ENCODE measurements around the gene NME1. TPM values are rescaled to one million over a fixed set of nuclear protein-coding genes. Genes with fewer than 3 reads are reported as not detected.

Gene NME1
- polyA plus RNA-seq, 1 of the 3 experiments (the other 2 are of a cell fraction): 654 TPM

DNA sequence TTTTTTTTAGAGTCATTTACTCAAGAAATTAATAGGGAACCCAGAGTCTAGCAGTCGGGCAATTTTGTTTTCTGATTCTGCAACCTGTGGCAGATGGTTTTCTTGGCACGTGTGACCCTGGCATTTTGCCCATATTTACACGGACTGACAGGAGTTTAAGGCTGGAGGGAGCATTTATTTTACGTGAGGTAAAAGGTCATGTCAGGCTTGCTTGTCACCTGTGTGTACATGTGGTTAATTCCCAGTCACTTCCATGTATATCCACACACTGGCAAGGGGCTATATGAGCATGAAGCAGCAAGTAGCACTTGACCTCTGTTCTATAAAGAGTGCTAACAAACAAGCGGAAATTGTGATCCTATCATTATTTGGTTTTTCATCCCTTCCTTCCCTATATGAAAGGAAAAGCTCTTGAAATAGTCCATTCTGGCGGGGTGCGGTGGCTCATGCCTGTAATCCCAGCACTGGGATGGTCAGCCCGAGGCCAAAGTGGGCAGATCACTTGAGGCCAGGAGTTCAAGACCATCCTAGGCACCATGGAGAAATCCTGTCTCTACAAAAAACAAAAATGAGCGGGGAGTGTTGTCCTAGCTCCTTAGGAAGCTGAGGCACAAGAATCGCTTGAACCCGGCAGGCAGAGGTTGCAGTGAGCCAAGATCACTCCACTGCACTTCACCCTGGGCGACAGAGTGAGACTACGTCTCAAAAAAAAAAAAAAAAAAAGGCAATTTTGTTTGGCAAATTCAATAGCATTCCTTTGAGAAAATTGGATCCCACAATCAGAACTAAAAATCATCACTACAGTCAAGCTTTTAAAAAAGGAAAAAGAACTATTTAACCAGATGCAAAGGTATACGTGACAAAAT, 34.8 kb upstream of the NME1 start:
- peaks cover 10% of the 10 kb centered on the region for H3F3A ChIP-seq (replicated peaks; ENCODE audit: insufficient read depth)
- H3K4me3 ChIP-seq (ENCODE audit: low read depth in 2 of 2, low read length in 1 of 2): peak overlapping the region; percentile 73 to 86; a peak in 3 of 4 replicates
- H3K4me1 ChIP-seq (ENCODE audit: control insufficient read depth in 1 of 2, insufficient read depth in 2 of 2, low read depth in 1 of 2, low read length in 1 of 2): peaks cover 9 to 12% of the 10 kb centered on the region in 2 experiments
- no peaks in the 10 kb centered on the region for H3K9me2 ChIP-seq
- H3K9ac ChIP-seq: peak overlapping the region; percentile 96; the same call in 1 of the 2 replicates
- ChIA-PET POLR2A (interaction anchor here (0.9 to 2.2 kb wide), 2 partner anchors 252 kb away, joined by 3 to 7 read pairs; partner anchors contain the start of gene TOB1), CTCF (interaction anchor here (0.9 to 3.9 kb wide), 7 partner anchors 9 to 266 kb away, joined by 3 to 25 read pairs (median 5); partner anchors contain the start of gene NME1)
- H3K9me3 ChIP-seq: no peaks in the 10 kb centered on the region
- no peaks in the 10 kb centered on the region for H3K27me3 ChIP-seq (ENCODE audit: insufficient read depth)
- TF ChIP-seq SIN3A (IDR thresholded peaks at IDR 0.05; ENCODE audit: borderline replicate concordance, low read depth, low read length) (no peak), NFIC (IDR thresholded peaks at IDR 0.05; ENCODE audit: borderline replicate concordance) (peak; percentile 35; the same call in 1 of the 2 replicates), MXI1 (IDR thresholded peaks at IDR 0.05; ENCODE audit: low read depth, low read length) (peak; percentile 85)
- H3K27ac ChIP-seq (ENCODE audit: low read depth in 2 of 2, low read length in 1 of 2): no peak overlapping the region
- peaks cover 70% of the 10 kb centered on the region for H3K79me2 ChIP-seq (ENCODE audit: insufficient read depth)
- 77% methylated on average over 14 of the region's 14 CpGs for WGBS (ENCODE audit: low lambda C conversion rate)
- H2AFZ ChIP-seq (ENCODE audit: low read depth): no peak overlapping the region
- H3K4me2 ChIP-seq: peak overlapping the region; percentile 87
- peaks cover 65% of the 10 kb centered on the region for H4K20me1 ChIP-seq (ENCODE audit: insufficient read depth)
- DNase-seq: peak; percentile 25
- peaks cover 0 to 15% of the 10 kb centered on the region in 2 experiments for H3K36me3 ChIP-seq (replicated peaks in 1 of 2; ENCODE audit: control insufficient read depth in 1 of 2, insufficient read depth in 2 of 2, low read length in 1 of 2)

DNA sequence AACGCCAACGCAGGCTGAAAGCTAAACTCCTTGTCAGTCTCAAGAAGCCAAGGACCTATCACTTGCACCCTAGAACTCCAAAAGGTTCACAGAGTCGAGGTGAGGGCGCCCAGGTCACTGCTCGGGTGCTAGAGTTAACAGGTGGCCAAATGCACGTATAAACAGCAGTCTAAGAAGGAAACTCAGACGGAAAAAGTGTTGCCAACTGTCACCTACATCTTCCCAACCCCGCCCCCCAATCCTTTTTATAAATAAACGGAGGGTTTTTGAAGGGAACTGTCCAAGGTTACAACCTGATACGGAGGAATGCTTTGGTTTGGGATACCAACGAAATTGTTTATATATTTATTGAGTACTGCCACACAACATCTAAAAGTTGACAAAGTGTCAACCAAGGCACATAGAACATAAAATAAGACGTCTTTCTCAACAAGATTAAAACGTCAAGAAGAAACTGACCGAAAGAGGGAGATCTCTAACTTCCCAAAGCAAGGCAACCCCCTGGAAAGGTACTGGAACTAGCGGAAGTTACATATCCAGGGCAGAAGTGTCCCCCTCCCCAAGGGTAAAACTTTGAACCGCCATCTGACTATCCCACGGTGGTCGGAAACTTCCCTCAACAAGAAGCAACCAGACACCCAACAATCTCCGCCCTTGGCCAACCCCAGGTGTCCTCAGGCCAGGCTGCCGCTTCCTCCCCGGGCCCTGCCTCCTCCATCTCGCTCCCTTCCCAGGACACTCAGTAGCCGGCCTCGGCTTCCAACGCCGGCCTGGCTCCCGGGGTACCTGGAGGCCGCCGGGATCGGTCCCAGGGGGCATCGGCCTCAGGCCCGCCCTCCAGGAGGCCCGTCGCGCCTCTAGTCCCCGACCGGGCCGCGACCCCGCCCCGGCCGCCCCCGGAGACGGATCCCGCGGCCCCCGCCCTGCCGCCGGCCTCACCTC, 33.7 kb upstream of the NME1 start:
- peak overlapping the region; percentile 96 for H3K9ac ChIP-seq
- WGBS (ENCODE audit: low lambda C conversion rate): 5% methylated on average over 46 of the region's 49 CpGs
- H3K36me3 ChIP-seq (replicated peaks in 1 of 2; ENCODE audit: control insufficient read depth in 1 of 2, insufficient read depth in 2 of 2, low read length in 1 of 2): peaks cover 0 to 15% of the 10 kb centered on the region in 2 experiments
- peaks cover 10% of the 10 kb centered on the region for H3F3A ChIP-seq (replicated peaks; ENCODE audit: insufficient read depth)
- H4K20me1 ChIP-seq (ENCODE audit: insufficient read depth): peaks cover 54% of the 10 kb centered on the region
- peak overlapping the region; percentile 73 to 86 for H3K4me3 ChIP-seq (ENCODE audit: low read depth in 2 of 2, low read length in 1 of 2)
- TF ChIP-seq, protein P1, sequence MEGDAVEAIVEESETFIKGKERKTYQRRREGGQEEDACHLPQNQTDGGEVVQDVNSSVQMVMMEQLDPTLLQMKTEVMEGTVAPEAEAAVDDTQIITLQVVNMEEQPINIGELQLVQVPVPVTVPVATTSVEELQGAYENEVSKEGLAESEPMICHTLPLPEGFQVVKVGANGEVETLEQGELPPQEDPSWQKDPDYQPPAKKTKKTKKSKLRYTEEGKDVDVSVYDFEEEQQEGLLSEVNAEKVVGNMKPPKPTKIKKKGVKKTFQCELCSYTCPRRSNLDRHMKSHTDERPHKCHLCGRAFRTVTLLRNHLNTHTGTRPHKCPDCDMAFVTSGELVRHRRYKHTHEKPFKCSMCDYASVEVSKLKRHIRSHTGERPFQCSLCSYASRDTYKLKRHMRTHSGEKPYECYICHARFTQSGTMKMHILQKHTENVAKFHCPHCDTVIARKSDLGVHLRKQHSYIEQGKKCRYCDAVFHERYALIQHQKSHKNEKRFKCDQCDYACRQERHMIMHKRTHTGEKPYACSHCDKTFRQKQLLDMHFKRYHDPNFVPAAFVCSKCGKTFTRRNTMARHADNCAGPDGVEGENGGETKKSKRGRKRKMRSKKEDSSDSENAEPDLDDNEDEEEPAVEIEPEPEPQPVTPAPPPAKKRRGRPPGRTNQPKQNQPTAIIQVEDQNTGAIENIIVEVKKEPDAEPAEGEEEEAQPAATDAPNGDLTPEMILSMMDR (IDR thresholded peaks at IDR 0.05): peak; percentile 50
- TF ChIP-seq GABPA (IDR thresholded peaks at IDR 0.05; ENCODE audit: low read depth) (0 out of 2 replicates have a peak, but pooled peaks have one; percentile 16), ELF1 (IDR thresholded peaks at IDR 0.05) (0 out of 2 replicates have a peak, but pooled peaks have one; percentile 20), SIN3A (IDR thresholded peaks at IDR 0.05; ENCODE audit: borderline replicate concordance, low read depth, low read length) (peak; percentile 92), MXI1 (IDR thresholded peaks at IDR 0.05; ENCODE audit: low read depth, low read length) (peak; percentile 57; the same call in 1 of the 2 replicates), RAD21 (IDR thresholded peaks at IDR 0.05; ENCODE audit: low read length) (peak; percentile 66), MAX (IDR thresholded peaks at IDR 0.05; ENCODE audit: low read depth) (peak; percentile 53), TAF1 (IDR thresholded peaks at IDR 0.05; ENCODE audit: borderline replicate concordance, low read depth, low read length) (no peak)
- TF ChIP-seq, protein P2, sequence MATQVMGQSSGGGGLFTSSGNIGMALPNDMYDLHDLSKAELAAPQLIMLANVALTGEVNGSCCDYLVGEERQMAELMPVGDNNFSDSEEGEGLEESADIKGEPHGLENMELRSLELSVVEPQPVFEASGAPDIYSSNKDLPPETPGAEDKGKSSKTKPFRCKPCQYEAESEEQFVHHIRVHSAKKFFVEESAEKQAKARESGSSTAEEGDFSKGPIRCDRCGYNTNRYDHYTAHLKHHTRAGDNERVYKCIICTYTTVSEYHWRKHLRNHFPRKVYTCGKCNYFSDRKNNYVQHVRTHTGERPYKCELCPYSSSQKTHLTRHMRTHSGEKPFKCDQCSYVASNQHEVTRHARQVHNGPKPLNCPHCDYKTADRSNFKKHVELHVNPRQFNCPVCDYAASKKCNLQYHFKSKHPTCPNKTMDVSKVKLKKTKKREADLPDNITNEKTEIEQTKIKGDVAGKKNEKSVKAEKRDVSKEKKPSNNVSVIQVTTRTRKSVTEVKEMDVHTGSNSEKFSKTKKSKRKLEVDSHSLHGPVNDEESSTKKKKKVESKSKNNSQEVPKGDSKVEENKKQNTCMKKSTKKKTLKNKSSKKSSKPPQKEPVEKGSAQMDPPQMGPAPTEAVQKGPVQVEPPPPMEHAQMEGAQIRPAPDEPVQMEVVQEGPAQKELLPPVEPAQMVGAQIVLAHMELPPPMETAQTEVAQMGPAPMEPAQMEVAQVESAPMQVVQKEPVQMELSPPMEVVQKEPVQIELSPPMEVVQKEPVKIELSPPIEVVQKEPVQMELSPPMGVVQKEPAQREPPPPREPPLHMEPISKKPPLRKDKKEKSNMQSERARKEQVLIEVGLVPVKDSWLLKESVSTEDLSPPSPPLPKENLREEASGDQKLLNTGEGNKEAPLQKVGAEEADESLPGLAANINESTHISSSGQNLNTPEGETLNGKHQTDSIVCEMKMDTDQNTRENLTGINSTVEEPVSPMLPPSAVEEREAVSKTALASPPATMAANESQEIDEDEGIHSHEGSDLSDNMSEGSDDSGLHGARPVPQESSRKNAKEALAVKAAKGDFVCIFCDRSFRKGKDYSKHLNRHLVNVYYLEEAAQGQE (IDR thresholded peaks at IDR 0.05; ENCODE audit: low read depth, low read length): peak; percentile 92
- TF ChIP-seq, protein P3, sequence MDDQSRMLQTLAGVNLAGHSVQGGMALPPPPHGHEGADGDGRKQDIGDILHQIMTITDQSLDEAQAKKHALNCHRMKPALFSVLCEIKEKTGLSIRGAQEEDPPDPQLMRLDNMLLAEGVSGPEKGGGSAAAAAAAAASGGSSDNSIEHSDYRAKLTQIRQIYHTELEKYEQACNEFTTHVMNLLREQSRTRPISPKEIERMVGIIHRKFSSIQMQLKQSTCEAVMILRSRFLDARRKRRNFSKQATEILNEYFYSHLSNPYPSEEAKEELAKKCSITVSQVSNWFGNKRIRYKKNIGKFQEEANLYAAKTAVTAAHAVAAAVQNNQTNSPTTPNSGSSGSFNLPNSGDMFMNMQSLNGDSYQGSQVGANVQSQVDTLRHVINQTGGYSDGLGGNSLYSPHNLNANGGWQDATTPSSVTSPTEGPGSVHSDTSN (IDR thresholded peaks at IDR 0.05): no peak
- H2AFZ ChIP-seq (ENCODE audit: low read depth): peak overlapping the region; percentile 76; the same call in 1 of the 2 replicates
- H3K4me1 ChIP-seq (ENCODE audit: control insufficient read depth in 1 of 2, insufficient read depth in 2 of 2, low read depth in 1 of 2, low read length in 1 of 2): peaks cover 9 to 12% of the 10 kb centered on the region in 2 experiments
- no peaks in the 10 kb centered on the region for H3K9me3 ChIP-seq
- POLR2A ChIA-PET: interaction anchor here (0.5 to 2.2 kb wide), 5 partner anchors 28 to 454 kb away, joined by 3 to 12 read pairs (median 5); partner anchors contain the start of genes NME1 and TOB1
- H3K27me3 ChIP-seq (ENCODE audit: insufficient read depth): no peaks in the 10 kb centered on the region
- CTCF ChIA-PET: interaction anchor here (0.7 to 3.9 kb wide), 14 partner anchors 9 to 267 kb away, joined by 3 to 25 read pairs (median 4); partner anchors contain the start of gene NME1
- H3K9me2 ChIP-seq: no peaks in the 10 kb centered on the region
- H3K79me2 ChIP-seq (ENCODE audit: insufficient read depth): peaks cover 58% of the 10 kb centered on the region
- H3K27ac ChIP-seq (ENCODE audit: low read depth in 2 of 2, low read length in 1 of 2): peak overlapping the region; percentile 66 to 89
- peak; percentile 24 for DNase-seq
- H3K4me2 ChIP-seq: peak overlapping the region; percentile 87

All from SK-N-SH (cell line).